ENCODE results near the gene KANSL1. TPM values are rescaled to one million over a fixed set of nuclear protein-coding genes. Genes with fewer than 3 reads are reported as not detected.

Gene KANSL1
- total and polyA plus RNA-seq, 2 experiments from 2014 or later, result 37.3 to 84.3 TPM

GRCh38 chr17:46167267-46167666 is 26.0 kb downstream of the KANSL1 start:
- Histone ChIP-seq H3K4me1 (ENCODE audit: insufficient read depth) (peaks cover 45% of the 10 kb centered on the region), H3K4me2 (peak overlapping the region; percentile 36), H3K9me2 (replicated peaks; ENCODE audit: insufficient read depth) (no peaks in the 10 kb centered on the region), H3K4me3 (no peak overlapping the region), H3K27me3 (no peaks in the 10 kb centered on the region), H3K27ac (no peak overlapping the region), H3K36me3 (replicated peaks; ENCODE audit: insufficient read depth, low read depth) (no peaks in the 10 kb centered on the region), H3K9me3 (ENCODE audit: low read depth) (no peaks in the 10 kb centered on the region), H2AFZ (no peak overlapping the region), H4K20me1 (ENCODE audit: insufficient read depth, poor library complexity, severe bottlenecking) (peaks cover 100% of the 10 kb centered on the region), H3K79me2 (peaks cover 100% of the 10 kb centered on the region)
- DNase-seq (ENCODE audit: low spot score), result no peak
- TF ChIP-seq CTCF (IDR thresholded peaks at IDR 0.05; ENCODE audit: poor library complexity) (no peak), EZH2 (IDR thresholded peaks at IDR 0.05; ENCODE audit: borderline replicate concordance) (no peak), EZH2phosphoT487 (IDR thresholded peaks at IDR 0.05; ENCODE audit: low read depth, severe bottlenecking, unreplicated experiment) (no peak)
- whole genome bisulfite sequencing (ENCODE audit: low lambda C conversion rate, missing lambda C conversion rate), result 58% methylated on average over 2 of the region's 2 CpGs

GRCh38 chr17:46166692-46167249 is 26.5 kb downstream of the KANSL1 start:
- Histone ChIP-seq H3K4me3 (no peak overlapping the region), H4K20me1 (ENCODE audit: insufficient read depth, poor library complexity, severe bottlenecking) (peaks cover 100% of the 10 kb centered on the region), H2AFZ (no peak overlapping the region), H3K4me1 (ENCODE audit: insufficient read depth) (peaks cover 45% of the 10 kb centered on the region), H3K36me3 (replicated peaks; ENCODE audit: insufficient read depth, low read depth) (no peaks in the 10 kb centered on the region), H3K79me2 (peaks cover 100% of the 10 kb centered on the region), H3K27ac (no peak overlapping the region), H3K9me2 (replicated peaks; ENCODE audit: insufficient read depth) (no peaks in the 10 kb centered on the region), H3K9me3 (ENCODE audit: low read depth) (no peaks in the 10 kb centered on the region), H3K27me3 (no peaks in the 10 kb centered on the region), H3K4me2 (peak overlapping the region; percentile 36)
- TF ChIP-seq EZH2 (IDR thresholded peaks at IDR 0.05; ENCODE audit: borderline replicate concordance) (no peak), CTCF (IDR thresholded peaks at IDR 0.05; ENCODE audit: poor library complexity) (no peak), EZH2phosphoT487 (IDR thresholded peaks at IDR 0.05; ENCODE audit: low read depth, severe bottlenecking, unreplicated experiment) (no peak)
- 43% methylated on average over 2 of the region's 2 CpGs for WGBS (ENCODE audit: low lambda C conversion rate, missing lambda C conversion rate)
- DNase-seq (ENCODE audit: low spot score), result no peak

GRCh38 chr17:46163929-46164594 is 29.2 kb downstream of the KANSL1 start:
- Histone ChIP-seq H3K4me3 (no peak overlapping the region), H2AFZ (no peak overlapping the region), H3K9me3 (ENCODE audit: low read depth) (no peaks in the 10 kb centered on the region), H3K36me3 (replicated peaks; ENCODE audit: insufficient read depth, low read depth) (no peaks in the 10 kb centered on the region), H3K4me1 (ENCODE audit: insufficient read depth) (peaks cover 45% of the 10 kb centered on the region), H3K9me2 (replicated peaks; ENCODE audit: insufficient read depth) (no peaks in the 10 kb centered on the region), H3K27ac (peak overlapping the region; percentile 3), H3K79me2 (peaks cover 100% of the 10 kb centered on the region), H4K20me1 (ENCODE audit: insufficient read depth, poor library complexity, severe bottlenecking) (peaks cover 99% of the 10 kb centered on the region), H3K4me2 (peak overlapping the region; percentile 35), H3K27me3 (no peaks in the 10 kb centered on the region)
- WGBS (ENCODE audit: low lambda C conversion rate, missing lambda C conversion rate), result 73% methylated on average over 4 of the region's 4 CpGs
- TF ChIP-seq CTCF (IDR thresholded peaks at IDR 0.05; ENCODE audit: poor library complexity) (no peak), EZH2 (IDR thresholded peaks at IDR 0.05; ENCODE audit: borderline replicate concordance) (no peak), EZH2phosphoT487 (IDR thresholded peaks at IDR 0.05; ENCODE audit: low read depth, severe bottlenecking, unreplicated experiment) (no peak)
- no peak for DNase-seq (ENCODE audit: low spot score)

All from hepatocyte (in vitro differentiated cells).